Spleen (tissue), 7 donors: ENCODE results near the gene RNF44.

Experiments
- POLR2A ChIP-seq, 3 donors: fragments of 450-650 bp; IDR thresholded peaks; one replicate each; pipeline ENCODE4 v1.5.1; 2017; ENCODE audit warnings: antibody characterized with exemption in 3 of 3, mild to moderate bottlenecking in 1 of 3
- POLR2AphosphoS5 ChIP-seq, 3 donors: sonication (generic); formaldehyde crosslinking; IDR thresholded peaks; one replicate each; pipeline ENCODE4 v1.5.1; 2017; ENCODE audit warnings: antibody characterized with exemption in 3 of 3
- TF ChIP-seq, protein P1 (sequence below), 11 experiments: fragments of 200-600 bp in 7 of 11; fragments of 450-650 bp in 4 of 11; sonication (generic) in 4 of 11; IDR thresholded peaks in 8 of 11; conservative IDR thresholded peaks in 3 of 11; 1 replicate in 7 of 11; 2 replicates in 4 of 11; pipeline versions ENCODE4 v1.4.0 to v1.8.0; 2016 to 2021; ENCODE audit warnings: antibody characterized with exemption in 11 of 11, inconsistent platforms in 4 of 11, mild to moderate bottlenecking in 1 of 11
- donor health status: DM: no; HTN: no; CAD: no; lungs with moderate emphysema.
- donor health status: DM: no; HTN: no; CAD: no.
- donor health status: DM: no; HTN: no; CAD: no.

DNA sequence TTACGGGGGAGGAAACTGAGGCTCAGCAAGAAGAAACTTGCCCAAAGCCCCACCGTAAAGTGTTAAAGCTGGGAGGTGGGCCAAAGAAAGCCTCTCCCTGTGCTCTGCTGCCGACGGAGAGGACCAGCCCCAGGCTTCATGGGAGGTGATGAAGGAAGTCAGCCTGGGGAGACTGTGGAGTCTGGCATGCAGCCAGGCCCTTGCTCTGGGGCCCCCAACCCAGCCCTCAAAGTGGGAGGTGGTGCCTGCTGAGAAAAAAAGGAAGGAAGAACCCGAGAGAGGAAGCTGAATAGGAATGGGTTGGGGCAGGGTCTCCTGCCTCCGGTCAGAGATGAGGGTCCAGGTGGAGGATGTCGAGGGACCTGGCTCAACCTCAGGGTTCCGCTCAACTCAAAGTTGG, 3.8 kb downstream of the RNF44 start:
- TF ChIP-seq, protein P1, sequence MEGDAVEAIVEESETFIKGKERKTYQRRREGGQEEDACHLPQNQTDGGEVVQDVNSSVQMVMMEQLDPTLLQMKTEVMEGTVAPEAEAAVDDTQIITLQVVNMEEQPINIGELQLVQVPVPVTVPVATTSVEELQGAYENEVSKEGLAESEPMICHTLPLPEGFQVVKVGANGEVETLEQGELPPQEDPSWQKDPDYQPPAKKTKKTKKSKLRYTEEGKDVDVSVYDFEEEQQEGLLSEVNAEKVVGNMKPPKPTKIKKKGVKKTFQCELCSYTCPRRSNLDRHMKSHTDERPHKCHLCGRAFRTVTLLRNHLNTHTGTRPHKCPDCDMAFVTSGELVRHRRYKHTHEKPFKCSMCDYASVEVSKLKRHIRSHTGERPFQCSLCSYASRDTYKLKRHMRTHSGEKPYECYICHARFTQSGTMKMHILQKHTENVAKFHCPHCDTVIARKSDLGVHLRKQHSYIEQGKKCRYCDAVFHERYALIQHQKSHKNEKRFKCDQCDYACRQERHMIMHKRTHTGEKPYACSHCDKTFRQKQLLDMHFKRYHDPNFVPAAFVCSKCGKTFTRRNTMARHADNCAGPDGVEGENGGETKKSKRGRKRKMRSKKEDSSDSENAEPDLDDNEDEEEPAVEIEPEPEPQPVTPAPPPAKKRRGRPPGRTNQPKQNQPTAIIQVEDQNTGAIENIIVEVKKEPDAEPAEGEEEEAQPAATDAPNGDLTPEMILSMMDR (IDR thresholded peaks at IDR 0.05 in 8 of 11, conservative IDR thresholded peaks at IDR 0.05 in 3 of 11): no peak
- TF ChIP-seq POLR2A (IDR thresholded peaks at IDR 0.05): no peak
- no peak for TF ChIP-seq POLR2AphosphoS5 (IDR thresholded peaks at IDR 0.05)
